Vagina (tissue), 2 donors: ENCODE results near the gene RPS6KL1. TPM values are rescaled to one million over a fixed set of nuclear protein-coding genes. Genes with fewer than 3 reads are reported as not detected.

Experiments used
- DNase-seq, 2 donors: peaks; one replicate each; pipeline ENCODE4 v3.0.0-alpha.2; 2017; ENCODE audit errors: extremely low spot score in 2 of 2
- H3K27ac ChIP-seq: fragments of 200-600 bp; sonication (generic); one replicate; pipeline ENCODE4 v1.5.1; 2019
- H3K27me3 ChIP-seq: fragments of 200-600 bp; sonication (generic); one replicate; pipeline ENCODE4 v1.5.1; 2019
- H3K36me3 ChIP-seq, 2 donors: fragments of 200-600 bp; sonication (generic); one replicate each; pipeline ENCODE4 v1.5.1; 2017 to 2019
- H3K4me1 ChIP-seq: fragments of 200-600 bp; sonication (generic); one replicate; pipeline ENCODE4 v1.5.1; 2019
- H3K4me3 ChIP-seq, 2 donors: fragments of 200-600 bp; sonication (generic); 1 replicate in 1 of 2; 2 replicates in 1 of 2; pipeline ENCODE4 v1.5.1; 2016 to 2019
- H3K9me3 ChIP-seq: fragments of 200-600 bp; sonication (generic); one replicate; pipeline ENCODE4 v1.5.1; 2019
- CTCF ChIP-seq, 3 experiments: fragments of 450-650 bp in 2 of 3; fragments of 200-600 bp in 1 of 3; sonication (generic) in 1 of 3; IDR thresholded peaks; one replicate each; pipeline ENCODE4 v1.5.1; 2017 to 2019; ENCODE audit warnings: antibody characterized with exemption in 3 of 3, mild to moderate bottlenecking in 2 of 3, moderate library complexity in 2 of 3
- POLR2A ChIP-seq, 2 donors: fragments of 450-650 bp; IDR thresholded peaks; one replicate each; pipeline ENCODE4 v1.6.1; 2017; ENCODE audit warnings: antibody characterized with exemption in 2 of 2, mild to moderate bottlenecking in 2 of 2, moderate library complexity in 2 of 2
- POLR2AphosphoS5 ChIP-seq, 2 donors: sonication (generic); formaldehyde crosslinking; IDR thresholded peaks; one replicate each; pipeline ENCODE4 v1.9.0; 2017; ENCODE audit warnings: antibody characterized with exemption in 2 of 2, mild to moderate bottlenecking in 2 of 2, low read depth in 1 of 2; ENCODE audit not compliant: insufficient read depth in 1 of 2
- intact Hi-C: fragments of 100-400 bp; cut with DNase I; formaldehyde crosslinking; loops from one replicate; pipeline ENCODE4 v1.15.1; 2023
- total RNA-seq: library from RNA; depleted of rRNA; stranded (reverse); fragments of >200 nt; gene quantifications from one replicate; pipeline ENCODE4 v1.2.3, GENCODE V29; 2016

RPS6KL1 gene
- total RNA-seq = 2.0 TPM

- no peaks in the 10 kb centered on the region for H3K36me3 ChIP-seq
- DNase-seq = no peak
- H3K9me3 ChIP-seq = no peaks in the 10 kb centered on the region
- intact Hi-C loops = no loop called here
- H3K4me3 ChIP-seq = peak within 1 kb of the TSS; percentile 50 to 57
- no peak within 1 kb of the TSS for H3K27ac ChIP-seq
- no peaks in the 10 kb centered on the region for H3K27me3 ChIP-seq
- H3K4me1 ChIP-seq = peaks cover 18% of the 10 kb centered on the region
- TF ChIP-seq POLR2A (IDR thresholded peaks at IDR 0.05) (no peak), POLR2AphosphoS5 (IDR thresholded peaks at IDR 0.05; ENCODE audit: insufficient read depth in 1 of 2, low read depth in 1 of 2) (peak in 1 of 2 donors; percentile 32), CTCF (IDR thresholded peaks at IDR 0.05) (no peak)
These were observed at the start of gene RPS6KL1 for GRCh38 chr14:74922752-74923401. TSS of gene RPS6KL1 (minus strand) at chr14:74923260. CDS start at chr14:74921541, 1,719 bp downstream.

DNA sequence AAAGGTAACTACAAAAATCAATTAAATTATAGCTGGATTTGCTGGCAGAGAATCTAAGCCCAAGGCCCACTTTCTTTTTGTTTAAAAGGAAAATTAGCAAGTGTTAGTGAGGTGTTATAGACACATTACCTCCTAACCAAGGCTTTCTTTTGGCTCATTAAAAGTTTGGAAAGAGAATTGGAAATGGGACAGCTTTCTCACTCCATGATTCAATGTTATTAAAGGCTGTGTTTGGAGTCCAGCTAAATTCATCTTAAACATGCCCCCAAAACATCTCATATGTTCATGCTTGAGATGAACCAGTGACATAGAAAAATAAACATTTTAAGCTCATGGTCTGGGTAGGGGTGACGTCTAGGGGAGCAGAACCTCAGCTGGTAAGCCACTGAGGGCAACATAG is 45.8 kb upstream of the RPS6KL1 start:
- Histone ChIP-seq H3K27me3 (no peaks in the 10 kb centered on the region), H3K9me3 (no peaks in the 10 kb centered on the region), H3K4me3 (no peak overlapping the region), H3K4me1 (peaks cover 13% of the 10 kb centered on the region), H3K36me3 (no peaks in the 10 kb centered on the region), H3K27ac (no peak overlapping the region)
- TF ChIP-seq POLR2A (IDR thresholded peaks at IDR 0.05) (no peak), CTCF (IDR thresholded peaks at IDR 0.05) (no peak), POLR2AphosphoS5 (IDR thresholded peaks at IDR 0.05; ENCODE audit: insufficient read depth in 1 of 2, low read depth in 1 of 2) (no peak)
- DNase-seq = no peak
- intact Hi-C loops = no loop called here

- intact Hi-C loops = no loop called here
- Histone ChIP-seq H3K9me3 (no peaks in the 10 kb centered on the region), H3K4me1 (peaks cover 4% of the 10 kb centered on the region), H3K36me3 (no peaks in the 10 kb centered on the region), H3K4me3 (no peak overlapping the region), H3K27ac (no peak overlapping the region), H3K27me3 (no peaks in the 10 kb centered on the region)
- TF ChIP-seq CTCF (IDR thresholded peaks at IDR 0.05) (no peak), POLR2AphosphoS5 (IDR thresholded peaks at IDR 0.05; ENCODE audit: insufficient read depth in 1 of 2, low read depth in 1 of 2) (no peak), POLR2A (IDR thresholded peaks at IDR 0.05) (no peak)
- no peak for DNase-seq
These were observed 42.6 kb upstream of the RPS6KL1 start for GRCh38 chr14:74965486-74966153.

DNA sequence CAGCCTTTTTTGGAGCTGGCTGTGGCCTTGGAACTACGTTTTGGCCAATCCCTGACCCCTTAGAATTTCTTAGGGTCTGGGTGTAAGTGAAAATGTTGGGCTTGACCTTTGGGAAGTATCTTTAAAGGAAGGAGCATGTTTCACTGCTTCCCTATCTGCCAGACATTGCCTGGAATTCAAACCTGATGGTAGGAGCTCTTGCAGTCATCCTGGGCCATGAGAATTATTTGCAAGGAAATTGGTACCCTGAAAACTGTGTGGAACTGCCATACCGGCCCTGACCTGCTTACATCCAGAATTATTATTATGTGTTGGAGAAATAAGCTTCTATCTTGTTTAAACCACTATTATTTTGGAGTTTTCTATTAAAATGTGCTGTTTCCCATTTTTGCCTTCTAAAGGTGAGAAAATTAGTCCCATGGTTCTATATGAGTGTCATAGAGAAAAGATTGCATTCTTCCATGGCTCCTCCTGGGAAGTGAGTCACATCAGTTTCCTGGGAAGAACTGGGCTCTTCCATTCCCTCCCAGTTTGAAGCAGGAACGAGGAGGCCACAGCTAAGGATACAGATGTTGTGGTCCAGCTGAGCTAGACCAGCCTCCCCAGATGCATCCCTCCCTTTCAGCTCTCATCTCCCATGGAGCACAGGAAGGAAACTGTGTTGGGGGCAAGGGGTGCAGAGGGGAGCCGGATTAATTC is 41.9 kb upstream of the RPS6KL1 start:
- no peak for DNase-seq
- no peaks in the 10 kb centered on the region for H3K36me3 ChIP-seq
- no peak overlapping the region for H3K4me3 ChIP-seq
- peaks cover 4% of the 10 kb centered on the region for H3K4me1 ChIP-seq
- H3K27me3 ChIP-seq = no peaks in the 10 kb centered on the region
- TF ChIP-seq POLR2A (IDR thresholded peaks at IDR 0.05) (no peak), POLR2AphosphoS5 (IDR thresholded peaks at IDR 0.05; ENCODE audit: insufficient read depth in 1 of 2, low read depth in 1 of 2) (no peak), CTCF (IDR thresholded peaks at IDR 0.05) (no peak)
- intact Hi-C loops = no loop called here
- H3K27ac ChIP-seq = no peak overlapping the region
- H3K9me3 ChIP-seq = no peaks in the 10 kb centered on the region
